Motor neuron (in vitro differentiated cells): ENCODE data around the gene NGRN. TPM values are rescaled to one million over a fixed set of nuclear protein-coding genes. Genes with fewer than 3 reads are reported as not detected.
A peak's percentile ranks its signal among the peaks of the same experiment; 100 is the strongest.

Experiments used
- ATAC-seq, 8 experiments: fragments of 200-7000 bp; cut with Tn5 transposase; replicated peaks in 6 of 8; 2 replicates each; pipeline ENCODE4 v1.8.0; 2021; ENCODE audit warnings: mild to moderate bottlenecking in 8 of 8, moderate library complexity in 8 of 8
- H3K27ac ChIP-seq, 2 donors: fragments of 250-450 bp; sonication (Bioruptor Pico); 2 replicates each; pipeline ENCODE4 v1.9.0; 2021; ENCODE audit warnings: antibody characterized with exemption in 2 of 2, mild to moderate bottlenecking in 2 of 2, moderate library complexity in 1 of 2
- H3K4me1 ChIP-seq, 2 donors: fragments of 250-450 bp; sonication (Bioruptor Pico); replicated peaks in 1 of 2; 2 replicates each; pipeline ENCODE4 v1.6.1; 2021; ENCODE audit warnings: antibody characterized with exemption in 2 of 2, mild to moderate bottlenecking in 2 of 2, moderate library complexity in 1 of 2
- H3K4me3 ChIP-seq, 5 donors: fragments of 250-450 bp; sonication (Bioruptor Pico); 2 replicates each; pipeline ENCODE4 v1.9.0; 2021; ENCODE audit warnings: antibody characterized with exemption in 5 of 5, mild to moderate bottlenecking in 5 of 5, moderate library complexity in 4 of 5
- WGBS, 10 experiments: fragments of 450-650 bp; shearing (Covaris generic); methylation state at CpG; one replicate each; pipeline ENCODE4 v1.0.0; 2022; 5-methylcytosine and 5-hydroxymethylcytosine counted together
- in situ Hi-C, 9 experiments: fragments of 400-800 bp; cut with MboI; loops; one replicate each; pipeline ENCODE4 v1.15.0; 2021; ENCODE audit warnings: low sequenced_read_pairs in 9 of 9, low pct_unique_long_range_greater_than_20kb in 2 of 9; ENCODE audit not compliant: unreplicated experiment in 9 of 9
- total RNA-seq, 8 experiments: library from RNA; unstranded; fragments of 300-600 nt; gene quantifications; 2 replicates each; pipeline versions ENCODE4 v1.2.3 to v1.2.4, GENCODE V29; 2022

Gene NGRN
- total RNA-seq, 8 experiments from 2014 or later = 53.7 to 168 (median 144) TPM

- in situ Hi-C loops = loop anchor here in 1 of 9 experiments (10.0 kb wide), 1 partner anchor 63 kb away; no protein-coding TSS in a partner anchor
- peak in 4 of 8 experiments; percentile 11 to 19 (median 14) for ATAC-seq
- H3K4me3 ChIP-seq = no peak overlapping the region
- WGBS, 10 experiments = 90 to 100% (median 94%) methylated on average over 1 to 5 of the region's 38 CpGs; no CpG with 5 or more reads in 5 of the 10 experiments
- H3K4me1 ChIP-seq = no peaks in the 10 kb centered on the region
- no peak overlapping the region for H3K27ac ChIP-seq
These were observed 37.4 kb upstream of the NGRN start for GRCh38 chr15:90227816-90228772.

- no peak for ATAC-seq
- WGBS, 10 experiments = 80 to 100% (median 95%) methylated on average over 1 to 2 of the region's 15 CpGs; no CpG with 5 or more reads in 6 of the 10 experiments
- in situ Hi-C loops = loop anchor here in 1 of 9 experiments (10.0 kb wide), 1 partner anchor 64 kb away; no protein-coding TSS in a partner anchor
- Histone ChIP-seq H3K4me1 (no peaks in the 10 kb centered on the region), H3K4me3 (no peak overlapping the region), H3K27ac (no peak overlapping the region)
These were observed 36.5 kb upstream of the NGRN start for GRCh38 chr15:90228960-90229359.

GRCh38 chr15:90230071-90230494 lies 35.4 kb upstream of the NGRN start:
- Histone ChIP-seq H3K4me3 (no peak overlapping the region), H3K4me1 (peaks cover 3 to 4% of the 10 kb centered on the region in 2 donors), H3K27ac (no peak overlapping the region)
- in situ Hi-C loops = no loop called here
- WGBS, 10 experiments = 67 to 100% (median 82%) methylated on average over 1 to 7 of the region's 12 CpGs; no CpG with 5 or more reads in 4 of the 10 experiments
- no peak for ATAC-seq

- Histone ChIP-seq H3K4me1 (peaks cover 3 to 4% of the 10 kb centered on the region in 2 donors), H3K27ac (no peak overlapping the region), H3K4me3 (no peak overlapping the region)
- in situ Hi-C loops = no loop called here
- WGBS, 10 experiments = 62 to 78% (median 70%) methylated on average over 2 to 3 of the region's 8 CpGs; no CpG with 5 or more reads in 7 of the 10 experiments
- no peak for ATAC-seq
These were observed 34.9 kb upstream of the NGRN start for GRCh38 chr15:90230610-90231009.

- in situ Hi-C loops = no loop called here
- ATAC-seq = no peak
- WGBS, 10 experiments = 72 to 100% (median 79%) methylated on average over 3 to 17 of the region's 27 CpGs; no CpG with 5 or more reads in 2 of the 10 experiments
- H3K4me1 ChIP-seq = peaks cover 3 to 4% of the 10 kb centered on the region in 2 donors
- no peak overlapping the region for H3K4me3 ChIP-seq
- no peak overlapping the region for H3K27ac ChIP-seq
These were observed 34.1 kb upstream of the NGRN start for GRCh38 chr15:90231028-90232017.

GRCh38 chr15:90232196-90232595 lies 33.3 kb upstream of the NGRN start:
- in situ Hi-C loops = no loop called here
- ATAC-seq = no peak
- 60 to 100% (median 85%) methylated on average over 2 to 12 of the region's 13 CpGs; no CpG with 5 or more reads in 4 of the 10 experiments for WGBS, 10 experiments
- H3K4me1 ChIP-seq = peaks cover 3 to 4% of the 10 kb centered on the region in 2 donors
- H3K4me3 ChIP-seq = peak overlapping the region in 2 of 5 donors; percentile 56 to 88
- H3K27ac ChIP-seq = no peak overlapping the region

GRCh38 chr15:90232941-90233386 lies 32.5 kb upstream of the NGRN start:
- no peak for ATAC-seq
- H3K4me3 ChIP-seq = peak overlapping the region; percentile 56 to 88 (median 59)
- in situ Hi-C loops = no loop called here
- peaks cover 3 to 4% of the 10 kb centered on the region in 2 donors for H3K4me1 ChIP-seq
- peak overlapping the region in 1 of 2 donors; percentile 83 for H3K27ac ChIP-seq
- WGBS, 10 experiments = 0 to 18% (median 7%) methylated on average over 2 to 7 of the region's 9 CpGs; no CpG with 5 or more reads in 3 of the 10 experiments

GRCh38 chr15:90233387-90234095 lies 31.9 kb upstream of the NGRN start, which contains the start of gene CIB1:
CIB1 (minus strand) TSS chr15:90233941; CDS start chr15:90233885, 56 bp downstream.
- 0% methylated on average over 1 to 4 of the region's 63 CpGs; no CpG with 5 or more reads in 6 of the 10 experiments for WGBS, 10 experiments
- in situ Hi-C loops = no loop called here
- ATAC-seq = peak; percentile 72 to 95 (median 93)
- Histone ChIP-seq H3K4me1 (peaks cover 3 to 4% of the 10 kb centered on the region in 2 donors), H3K27ac (peak within 1 kb of the TSS; percentile 56 to 83), H3K4me3 (peak within 1 kb of the TSS; percentile 56 to 88 (median 59))

GRCh38 chr15:90234096-90234988 lies 31.1 kb upstream of the NGRN start, which contains the start of gene GDPGP1:
GDPGP1 (plus strand) TSS chr15:90234209; CDS start chr15:90240909, 6,700 bp downstream.
- peak within 1 kb of the TSS; percentile 56 to 88 (median 59) for H3K4me3 ChIP-seq
- 0 to 47% (median 18%) methylated on average over 2 to 12 of the region's 49 CpGs; no CpG with 5 or more reads in 2 of the 10 experiments for WGBS, 10 experiments
- ATAC-seq = peak; percentile 39 to 86 (median 79)
- peaks cover 3 to 4% of the 10 kb centered on the region in 2 donors for H3K4me1 ChIP-seq
- H3K27ac ChIP-seq = peak within 1 kb of the TSS; percentile 56 to 83
- in situ Hi-C loops = no loop called here

GRCh38 chr15:90239371-90239770 lies 26.1 kb upstream of the NGRN start:
- Histone ChIP-seq H3K4me3 (no peak overlapping the region), H3K4me1 (peaks cover 3 to 4% of the 10 kb centered on the region in 2 donors), H3K27ac (no peak overlapping the region)
- in situ Hi-C loops = no loop called here
- ATAC-seq = peak in 2 of 8 experiments; percentile 46 to 84
- 72 to 100% methylated on average over 1 to 2 of the region's 3 CpGs; no CpG with 5 or more reads in 8 of the 10 experiments for WGBS, 10 experiments

GRCh38 chr15:90240856-90241255 lies 24.6 kb upstream of the NGRN start:
- in situ Hi-C loops = no loop called here
- ATAC-seq = no peak
- Histone ChIP-seq H3K27ac (no peak overlapping the region), H3K4me3 (no peak overlapping the region), H3K4me1 (no peaks in the 10 kb centered on the region)
- WGBS, 10 experiments = 20 to 100% (median 96%) methylated on average over 1 to 5 of the region's 8 CpGs; no CpG with 5 or more reads in 2 of the 10 experiments
